DND-41 (cell line): Measurements from ENCODE around the gene EPM2AIP1.
A peak's percentile ranks its signal among the peaks of the same experiment; 100 is the strongest.

Source experiments
- ATAC-seq: fragments of 200-7000 bp; cut with Tn5 transposase; 3 replicates; pipeline ENCODE4 v1.9.1; 2021; ENCODE audit warnings: low read depth; ENCODE audit not compliant: insufficient read depth
- DNase-seq: peaks from one replicate; pipeline ENCODE4 v3.0.0-alpha.2; 2020
- H2AFZ ChIP-seq: 2 replicates; pipeline ENCODE4 v1.6.0; 2012; ENCODE audit warnings: low read depth, low read length
- H3K27ac ChIP-seq: 2 replicates; pipeline ENCODE4 v1.5.1; 2012; ENCODE audit warnings: low read length, inconsistent platforms
- H3K27me3 ChIP-seq: fragments of 200-600 bp; sonication (generic); 2 replicates; pipeline ENCODE4 v1.6.0; 2012; ENCODE audit warnings: low read length, mild to moderate bottlenecking, inconsistent platforms; ENCODE audit not compliant: insufficient read depth, poor library complexity
- H3K36me3 ChIP-seq: 2 replicates; pipeline ENCODE4 v1.5.1; 2012; ENCODE audit warnings: low read length, inconsistent platforms; ENCODE audit not compliant: insufficient read depth
- H3K4me1 ChIP-seq: 2 replicates; pipeline ENCODE4 v1.5.1; 2012; ENCODE audit warnings: mild to moderate bottlenecking, low read length; ENCODE audit not compliant: insufficient read depth
- H3K4me2 ChIP-seq: 2 replicates; pipeline ENCODE4 v1.6.0; 2012; ENCODE audit warnings: mild to moderate bottlenecking, moderate library complexity, low read length, inconsistent platforms; ENCODE audit not compliant: insufficient read depth
- H3K4me3 ChIP-seq, 2 experiments: fragments of 200-600 bp in 1 of 2; shearing (Covaris generic) in 1 of 2; 2 replicates each; pipeline ENCODE4 v1.5.1; 2012 to 2016; ENCODE audit warnings: inconsistent platforms in 2 of 2, low read length in 2 of 2, mild to moderate bottlenecking in 2 of 2, low read depth in 1 of 2, moderate library complexity in 1 of 2
- H3K79me2 ChIP-seq: 2 replicates; pipeline ENCODE4 v1.6.0; 2012; ENCODE audit warnings: low read length, inconsistent platforms; ENCODE audit not compliant: insufficient read depth
- H3K9ac ChIP-seq: 2 replicates; pipeline ENCODE4 v1.6.0; 2012; ENCODE audit warnings: low read depth, mild to moderate bottlenecking, inconsistent platforms, low read length, moderate library complexity
- H3K9me3 ChIP-seq: 2 replicates; pipeline ENCODE4 v1.5.1; 2012; ENCODE audit warnings: low read length, moderate library complexity, mild to moderate bottlenecking, inconsistent platforms; ENCODE audit not compliant: insufficient read depth, severe bottlenecking
- H4K20me1 ChIP-seq: 2 replicates; pipeline ENCODE4 v1.6.0; 2012; ENCODE audit warnings: low read length; ENCODE audit not compliant: insufficient read depth
- CTCF ChIP-seq: IDR thresholded peaks from 2 replicates; pipeline ENCODE4 v1.5.1; 2012; ENCODE audit warnings: borderline replicate concordance, low read length, moderate library complexity, mild to moderate bottlenecking; ENCODE audit not compliant: poor library complexity, severe bottlenecking; ENCODE audit errors: extremely low read depth
- EZH2 ChIP-seq: IDR thresholded peaks from 3 replicates; pipeline ENCODE4 v1.6.1; 2012; ENCODE audit warnings: borderline replicate concordance, low read depth, mild to moderate bottlenecking, moderate library complexity, low read length, inconsistent platforms; ENCODE audit not compliant: severe bottlenecking

The EPM2AIP1 gene

GRCh38 chr3:36989568-36989967 lies 3.4 kb downstream of the EPM2AIP1 start:
- Histone ChIP-seq H4K20me1 (peaks cover 35% of the 10 kb centered on the region; the same call in 1 of the 2 replicates), H3K79me2 (peaks cover 65% of the 10 kb centered on the region), H3K27me3 (no peaks in the 10 kb centered on the region), H3K4me3 (peak overlapping the region; percentile 3 to 81; a peak in 2 of 4 replicates), H3K4me2 (peak overlapping the region; percentile 90), H3K9ac (peak overlapping the region; percentile 90), H2AFZ (no peak overlapping the region), H3K4me1 (peaks cover 54% of the 10 kb centered on the region), H3K36me3 (peaks cover 70% of the 10 kb centered on the region), H3K9me3 (no peaks in the 10 kb centered on the region), H3K27ac (no peak overlapping the region; the same call in 1 of the 2 replicates)
- TF ChIP-seq EZH2, result no peak
- TF ChIP-seq CTCF, result no peak
- DNase-seq (no peak), ATAC-seq (no peak)

GRCh38 chr3:36989005-36989404 lies 3.9 kb downstream of the EPM2AIP1 start:
- no peaks in the 10 kb centered on the region for H3K9me3 ChIP-seq
- ATAC-seq (no peak), DNase-seq (no peak)
- peaks cover 76% of the 10 kb centered on the region for H3K36me3 ChIP-seq
- no peak overlapping the region for H2AFZ ChIP-seq
- no peaks in the 10 kb centered on the region for H3K27me3 ChIP-seq
- TF ChIP-seq CTCF (no peak), EZH2 (no peak)
- peaks cover 35% of the 10 kb centered on the region; the same call in 1 of the 2 replicates for H4K20me1 ChIP-seq
- H3K4me2 ChIP-seq, result peak overlapping the region; percentile 90
- H3K4me3 ChIP-seq, result peak overlapping the region in 1 of 2 experiments; percentile 81; a peak in 1 of 4 replicates
- peaks cover 48% of the 10 kb centered on the region for H3K4me1 ChIP-seq
- peak overlapping the region; percentile 90; the same call in 1 of the 2 replicates for H3K9ac ChIP-seq
- no peak overlapping the region for H3K27ac ChIP-seq
- peaks cover 60% of the 10 kb centered on the region for H3K79me2 ChIP-seq

GRCh38 chr3:36988356-36988755 lies 4.6 kb downstream of the EPM2AIP1 start:
- Histone ChIP-seq H3K4me1 (peaks cover 48% of the 10 kb centered on the region), H4K20me1 (peaks cover 35% of the 10 kb centered on the region; the same call in 1 of the 2 replicates), H3K36me3 (peaks cover 82% of the 10 kb centered on the region), H3K4me3 (no peak overlapping the region), H3K9ac (no peak overlapping the region), H3K4me2 (peak overlapping the region; percentile 90; the same call in 1 of the 2 replicates), H2AFZ (no peak overlapping the region), H3K27ac (no peak overlapping the region), H3K9me3 (no peaks in the 10 kb centered on the region), H3K27me3 (no peaks in the 10 kb centered on the region), H3K79me2 (peaks cover 56% of the 10 kb centered on the region)
- DNase-seq (no peak), ATAC-seq (no peak)
- TF ChIP-seq CTCF (no peak), EZH2 (no peak)

GRCh38 chr3:36981006-36981405 lies 11.9 kb downstream of the EPM2AIP1 start:
- Histone ChIP-seq H3K27ac (no peak overlapping the region), H3K36me3 (peaks cover 29% of the 10 kb centered on the region), H3K4me1 (no peaks in the 10 kb centered on the region), H4K20me1 (no peaks in the 10 kb centered on the region), H3K4me2 (no peak overlapping the region), H3K79me2 (no peaks in the 10 kb centered on the region), H3K4me3 (no peak overlapping the region), H3K9ac (no peak overlapping the region), H3K27me3 (no peaks in the 10 kb centered on the region), H2AFZ (no peak overlapping the region), H3K9me3 (no peaks in the 10 kb centered on the region)
- DNase-seq (no peak), ATAC-seq (no peak)
- no peak for TF ChIP-seq CTCF
- no peak for TF ChIP-seq EZH2
